ENCODE measurements around the gene SRGAP2C.
"Not testable (repeated sequence)": the region's sequence is repeated elsewhere in the genome, so short reads cannot be mapped to it uniquely, and the experiment has no call there.

DNA sequence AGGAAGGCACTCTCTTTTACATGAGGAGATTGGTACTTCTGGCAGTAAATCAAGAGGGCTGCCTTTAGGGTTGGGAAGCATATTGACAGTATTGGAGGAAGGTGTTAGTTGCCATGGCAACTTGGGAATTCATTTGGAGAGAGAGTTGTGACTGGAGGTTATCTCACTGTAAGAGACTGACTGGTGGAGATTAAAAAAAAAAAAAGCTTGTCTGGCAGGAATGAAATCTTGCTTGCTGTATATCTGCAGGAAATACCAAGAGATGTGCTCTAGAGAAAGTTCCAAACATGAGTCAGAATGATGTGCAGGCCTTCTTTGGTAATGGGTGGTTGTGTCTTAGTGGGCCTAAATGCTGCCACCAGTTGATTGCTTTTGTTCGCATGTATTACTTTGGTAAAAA, 59.1 kb downstream of the SRGAP2C start:
- TF ChIP-seq, protein P1, sequence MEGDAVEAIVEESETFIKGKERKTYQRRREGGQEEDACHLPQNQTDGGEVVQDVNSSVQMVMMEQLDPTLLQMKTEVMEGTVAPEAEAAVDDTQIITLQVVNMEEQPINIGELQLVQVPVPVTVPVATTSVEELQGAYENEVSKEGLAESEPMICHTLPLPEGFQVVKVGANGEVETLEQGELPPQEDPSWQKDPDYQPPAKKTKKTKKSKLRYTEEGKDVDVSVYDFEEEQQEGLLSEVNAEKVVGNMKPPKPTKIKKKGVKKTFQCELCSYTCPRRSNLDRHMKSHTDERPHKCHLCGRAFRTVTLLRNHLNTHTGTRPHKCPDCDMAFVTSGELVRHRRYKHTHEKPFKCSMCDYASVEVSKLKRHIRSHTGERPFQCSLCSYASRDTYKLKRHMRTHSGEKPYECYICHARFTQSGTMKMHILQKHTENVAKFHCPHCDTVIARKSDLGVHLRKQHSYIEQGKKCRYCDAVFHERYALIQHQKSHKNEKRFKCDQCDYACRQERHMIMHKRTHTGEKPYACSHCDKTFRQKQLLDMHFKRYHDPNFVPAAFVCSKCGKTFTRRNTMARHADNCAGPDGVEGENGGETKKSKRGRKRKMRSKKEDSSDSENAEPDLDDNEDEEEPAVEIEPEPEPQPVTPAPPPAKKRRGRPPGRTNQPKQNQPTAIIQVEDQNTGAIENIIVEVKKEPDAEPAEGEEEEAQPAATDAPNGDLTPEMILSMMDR (conservative IDR thresholded peaks at IDR 0.05), result not testable (repeated sequence)
- not testable (repeated sequence) for TF ChIP-seq EZH2 (IDR thresholded peaks at IDR 0.05; ENCODE audit: low read depth)

Data from PC-9 (cell line).